Measurements from ENCODE around the gene GRB2.
"Not testable (repeated sequence)": the region's sequence is repeated elsewhere in the genome, so short reads cannot be mapped to it uniquely, and the experiment has no call there.

DNA sequence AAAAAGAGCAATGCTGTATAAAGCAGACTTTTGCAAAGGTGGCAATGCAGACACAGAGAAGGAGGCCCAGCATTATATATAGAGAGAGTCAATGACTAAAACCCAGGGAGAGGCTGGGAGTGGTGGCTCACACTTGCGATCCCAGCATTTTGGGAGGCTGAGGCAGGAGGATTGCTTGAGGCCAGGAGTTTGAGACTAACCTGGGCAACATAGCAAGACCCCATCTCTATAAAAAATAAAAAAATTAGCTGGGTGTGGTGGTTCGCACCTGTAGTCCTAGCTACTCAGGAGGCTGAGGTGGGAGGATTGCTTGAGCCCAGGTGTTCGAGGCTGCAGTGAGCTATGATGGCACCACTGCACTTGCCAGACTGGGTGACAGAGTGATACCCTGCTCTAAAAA, 49.2 kb upstream of the GRB2 start:
- TF ChIP-seq EZH2 (IDR thresholded peaks at IDR 0.05; ENCODE audit: borderline replicate concordance, low read length): not testable (repeated sequence)
- TF ChIP-seq, protein P1, sequence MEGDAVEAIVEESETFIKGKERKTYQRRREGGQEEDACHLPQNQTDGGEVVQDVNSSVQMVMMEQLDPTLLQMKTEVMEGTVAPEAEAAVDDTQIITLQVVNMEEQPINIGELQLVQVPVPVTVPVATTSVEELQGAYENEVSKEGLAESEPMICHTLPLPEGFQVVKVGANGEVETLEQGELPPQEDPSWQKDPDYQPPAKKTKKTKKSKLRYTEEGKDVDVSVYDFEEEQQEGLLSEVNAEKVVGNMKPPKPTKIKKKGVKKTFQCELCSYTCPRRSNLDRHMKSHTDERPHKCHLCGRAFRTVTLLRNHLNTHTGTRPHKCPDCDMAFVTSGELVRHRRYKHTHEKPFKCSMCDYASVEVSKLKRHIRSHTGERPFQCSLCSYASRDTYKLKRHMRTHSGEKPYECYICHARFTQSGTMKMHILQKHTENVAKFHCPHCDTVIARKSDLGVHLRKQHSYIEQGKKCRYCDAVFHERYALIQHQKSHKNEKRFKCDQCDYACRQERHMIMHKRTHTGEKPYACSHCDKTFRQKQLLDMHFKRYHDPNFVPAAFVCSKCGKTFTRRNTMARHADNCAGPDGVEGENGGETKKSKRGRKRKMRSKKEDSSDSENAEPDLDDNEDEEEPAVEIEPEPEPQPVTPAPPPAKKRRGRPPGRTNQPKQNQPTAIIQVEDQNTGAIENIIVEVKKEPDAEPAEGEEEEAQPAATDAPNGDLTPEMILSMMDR (conservative IDR thresholded peaks at IDR 0.05 in 1 of 2, IDR thresholded peaks at IDR 0.05 in 1 of 2; ENCODE audit: extremely low read depth in 1 of 2, insufficient read depth in 1 of 2, low read depth in 1 of 2, low read length in 2 of 2): not testable (repeated sequence)
